ENCODE data around the gene PPIL4. TPM values are rescaled to one million over a fixed set of nuclear protein-coding genes. Genes with fewer than 3 reads are reported as not detected.
A peak's percentile ranks its signal among the peaks of the same experiment; 100 is the strongest.

PPIL4 gene
- total and polyA plus RNA-seq, 2 of the 13 experiments (the other 11 are each of a cell fraction or from before 2014, with no cell fraction given) = 5.5 to 46.0 TPM

DNA sequence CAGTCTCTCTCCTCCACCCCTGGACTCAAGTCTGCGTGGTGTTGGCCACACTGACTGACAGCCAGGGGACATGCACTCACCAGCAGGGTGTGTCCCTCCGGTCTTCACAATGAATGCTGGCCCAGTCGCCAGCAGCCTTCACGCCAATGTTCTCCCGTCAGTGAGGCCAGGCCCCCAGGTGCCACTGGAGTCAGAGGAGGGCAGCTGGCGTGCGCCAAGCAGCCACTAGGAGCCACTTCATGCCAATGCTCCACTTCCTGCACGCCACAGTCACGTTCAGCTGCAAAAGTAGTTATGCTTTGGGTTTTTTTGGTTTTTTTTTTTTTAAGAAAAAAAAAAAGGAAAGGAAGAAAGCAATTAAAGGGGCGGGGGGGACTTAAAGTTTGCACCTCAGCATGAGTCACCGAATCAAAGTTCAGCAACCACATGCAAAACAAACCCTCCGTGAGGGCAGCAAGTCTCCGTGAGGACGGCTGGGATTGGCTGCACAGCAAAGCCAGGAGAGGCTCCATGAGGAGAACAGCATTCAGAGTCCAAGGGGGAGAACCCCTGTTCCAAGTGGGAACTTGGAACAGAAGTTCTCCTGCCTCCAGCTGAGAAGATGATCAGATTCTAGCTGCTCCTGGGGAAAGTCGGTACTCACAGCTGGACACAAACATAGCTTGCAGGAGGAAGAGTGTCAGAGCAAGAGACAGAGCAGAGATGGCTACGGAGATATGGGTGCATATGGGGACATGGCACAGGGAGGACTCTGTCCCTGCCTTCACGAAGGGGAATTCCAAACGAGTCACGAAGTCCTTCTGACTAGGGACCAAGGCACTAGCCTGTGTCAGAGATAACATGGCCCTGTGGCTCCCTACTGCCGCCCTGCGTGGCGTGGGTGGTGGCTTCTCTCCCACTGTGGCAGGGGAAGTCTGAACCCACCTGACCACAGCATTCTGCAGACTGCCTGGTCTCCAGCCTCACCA, 60.8 kb downstream of the PPIL4 start, which contains the start of gene ZC3H12D (continued):
- TF ChIP-seq SAFB2 (CRISPR knock-in tag; IDR thresholded peaks at IDR 0.05; ENCODE audit: borderline replicate concordance, low read depth) (peak; percentile 82), ZMYM3 (CRISPR knock-in tag; IDR thresholded peaks at IDR 0.05) (peak; percentile 91), MZF1 (CRISPR knock-in tag; IDR thresholded peaks at IDR 0.05; ENCODE audit: borderline replicate concordance) (no peak), ZNF841 (CRISPR knock-in tag; IDR thresholded peaks at IDR 0.05; ENCODE audit: borderline replicate concordance) (no peak), NFE2L2 (IDR thresholded peaks at IDR 0.05; ENCODE audit: low read length) (no peak), REPIN1 (CRISPR knock-in tag; IDR thresholded peaks at IDR 0.05; ENCODE audit: borderline replicate concordance, low read depth) (peak; percentile 63), ZFP36L1 (CRISPR knock-in tag; IDR thresholded peaks at IDR 0.05) (no peak), KMT2B (CRISPR knock-in tag; IDR thresholded peaks at IDR 0.05) (peak; percentile 54; the same call in 1 of the 2 replicates), DNMT1 (CRISPR knock-in tag; IDR thresholded peaks at IDR 0.05) (peak; percentile 85; the same call in 1 of the 2 replicates), ZNF496 (CRISPR knock-in tag; IDR thresholded peaks at IDR 0.05; ENCODE audit: insufficient replicate concordance) (no peak), ZNF792 (CRISPR knock-in tag; IDR thresholded peaks at IDR 0.05) (peak; percentile 16), NFE2L1 (CRISPR knock-in tag; IDR thresholded peaks at IDR 0.05; ENCODE audit: borderline replicate concordance) (no peak), FLYWCH1 (CRISPR knock-in tag; IDR thresholded peaks at IDR 0.05) (no peak), HDAC2 (CRISPR knock-in tag; IDR thresholded peaks at IDR 0.05) (peak; percentile 64), SMYD3 (CRISPR knock-in tag; IDR thresholded peaks at IDR 0.05) (no peak), ZNF441 (CRISPR knock-in tag; IDR thresholded peaks at IDR 0.05; ENCODE audit: borderline replicate concordance) (peak; percentile 80), ELF4 (CRISPR knock-in tag; IDR thresholded peaks at IDR 0.05; ENCODE audit: borderline replicate concordance) (no peak), YEATS2 (CRISPR knock-in tag; IDR thresholded peaks at IDR 0.05; ENCODE audit: borderline replicate concordance) (peak; percentile 79; the same call in 1 of the 2 replicates), ZBTB2 (CRISPR knock-in tag; IDR thresholded peaks at IDR 0.05; ENCODE audit: low read depth) (no peak), NFYC (CRISPR knock-in tag; IDR thresholded peaks at IDR 0.05) (peak; percentile 64), IRF9 (CRISPR knock-in tag; IDR thresholded peaks at IDR 0.05; ENCODE audit: borderline replicate concordance) (peak; percentile 81; the same call in 1 of the 2 replicates), ZNF460 (CRISPR knock-in tag; IDR thresholded peaks at IDR 0.05; ENCODE audit: borderline replicate concordance) (no peak), PAF1 (CRISPR knock-in tag; IDR thresholded peaks at IDR 0.05) (no peak), SATB2 (CRISPR knock-in tag; IDR thresholded peaks at IDR 0.05) (no peak), ZNF577 (CRISPR knock-in tag; IDR thresholded peaks at IDR 0.05; ENCODE audit: borderline replicate concordance, low read depth) (no peak)
- TF ChIP-seq, protein P1, sequence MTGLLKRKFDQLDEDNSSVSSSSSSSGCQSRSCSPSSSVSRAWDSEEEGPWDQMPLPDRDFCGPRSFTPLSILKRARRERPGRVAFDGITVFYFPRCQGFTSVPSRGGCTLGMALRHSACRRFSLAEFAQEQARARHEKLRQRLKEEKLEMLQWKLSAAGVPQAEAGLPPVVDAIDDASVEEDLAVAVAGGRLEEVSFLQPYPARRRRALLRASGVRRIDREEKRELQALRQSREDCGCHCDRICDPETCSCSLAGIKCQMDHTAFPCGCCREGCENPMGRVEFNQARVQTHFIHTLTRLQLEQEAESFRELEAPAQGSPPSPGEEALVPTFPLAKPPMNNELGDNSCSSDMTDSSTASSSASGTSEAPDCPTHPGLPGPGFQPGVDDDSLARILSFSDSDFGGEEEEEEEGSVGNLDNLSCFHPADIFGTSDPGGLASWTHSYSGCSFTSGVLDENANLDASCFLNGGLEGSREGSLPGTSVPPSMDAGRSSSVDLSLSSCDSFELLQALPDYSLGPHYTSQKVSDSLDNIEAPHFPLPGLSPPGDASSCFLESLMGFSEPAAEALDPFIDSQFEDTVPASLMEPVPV (CRISPR knock-in tag; IDR thresholded peaks at IDR 0.05) = peak; percentile 90; the same call in 1 of the 2 replicates
